Right lobe of liver (tissue), 4 donors: ENCODE results near the gene TRMO.

Experiments
- CTCF ChIP-seq, 4 donors: fragments of 200-600 bp in 3 of 4; fragments of 450-650 bp in 1 of 4; IDR thresholded peaks; one replicate each; pipeline versions ENCODE4 v1.5.1 to v1.8.0; 2016 to 2022; ENCODE audit warnings: antibody characterized with exemption in 4 of 4, mild to moderate bottlenecking in 2 of 4
- POLR2A ChIP-seq: fragments of 450-650 bp; IDR thresholded peaks from one replicate; pipeline ENCODE4 v1.6.1; 2017; ENCODE audit warnings: antibody characterized with exemption, mild to moderate bottlenecking
- donor health status: DM: no; HTN: no; CAD: no.
- donor health status: DM: no; HTN: no; CAD: no.
- donor health status: DM: no; HTN: yes; CAD: no.

GRCh38 chr9:97873882-97874281 is 48.4 kb downstream of the TRMO start:
- no peak for TF ChIP-seq CTCF (IDR thresholded peaks at IDR 0.05)
- no peak for TF ChIP-seq POLR2A
